GM12801 (cell line): ENCODE data around the gene MYO3B.

Experiments
- TF ChIP-seq, protein P1 (sequence below): IDR thresholded peaks from one replicate; pipeline ENCODE4 v1.5.1; 2011; ENCODE audit warnings: control low read depth; ENCODE audit not compliant: insufficient read length; ENCODE audit errors: extremely low read depth

Gene MYO3B

DNA sequence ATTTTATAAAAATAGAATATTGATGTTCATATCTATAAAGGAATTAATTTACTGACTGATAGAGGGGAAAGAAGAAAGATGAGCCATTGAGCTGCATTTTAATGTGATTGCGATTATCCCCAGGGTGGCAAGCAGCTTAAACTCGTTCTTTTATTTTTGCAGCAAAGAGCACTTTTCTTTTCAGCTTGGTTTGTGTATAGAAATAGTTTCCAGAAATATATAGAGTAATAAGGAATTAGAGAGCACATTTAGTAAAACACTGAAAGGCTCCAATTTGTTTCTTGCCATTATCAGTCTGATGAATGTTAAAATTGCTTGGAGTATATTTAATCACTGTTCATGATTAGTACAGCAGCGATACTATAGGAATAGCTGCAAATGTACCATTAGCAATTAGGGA, 119.5 kb downstream of the MYO3B start:
- TF ChIP-seq, protein P1, sequence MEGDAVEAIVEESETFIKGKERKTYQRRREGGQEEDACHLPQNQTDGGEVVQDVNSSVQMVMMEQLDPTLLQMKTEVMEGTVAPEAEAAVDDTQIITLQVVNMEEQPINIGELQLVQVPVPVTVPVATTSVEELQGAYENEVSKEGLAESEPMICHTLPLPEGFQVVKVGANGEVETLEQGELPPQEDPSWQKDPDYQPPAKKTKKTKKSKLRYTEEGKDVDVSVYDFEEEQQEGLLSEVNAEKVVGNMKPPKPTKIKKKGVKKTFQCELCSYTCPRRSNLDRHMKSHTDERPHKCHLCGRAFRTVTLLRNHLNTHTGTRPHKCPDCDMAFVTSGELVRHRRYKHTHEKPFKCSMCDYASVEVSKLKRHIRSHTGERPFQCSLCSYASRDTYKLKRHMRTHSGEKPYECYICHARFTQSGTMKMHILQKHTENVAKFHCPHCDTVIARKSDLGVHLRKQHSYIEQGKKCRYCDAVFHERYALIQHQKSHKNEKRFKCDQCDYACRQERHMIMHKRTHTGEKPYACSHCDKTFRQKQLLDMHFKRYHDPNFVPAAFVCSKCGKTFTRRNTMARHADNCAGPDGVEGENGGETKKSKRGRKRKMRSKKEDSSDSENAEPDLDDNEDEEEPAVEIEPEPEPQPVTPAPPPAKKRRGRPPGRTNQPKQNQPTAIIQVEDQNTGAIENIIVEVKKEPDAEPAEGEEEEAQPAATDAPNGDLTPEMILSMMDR: no peak

GRCh38 chr2:170298115-170298514, 120.2 kb downstream of the MYO3B start:
- TF ChIP-seq, protein P1: no peak

- TF ChIP-seq, protein P1: no peak
Observed at GRCh38 chr2:170298861-170299429, 121.0 kb downstream of the MYO3B start.

GRCh38 chr2:170300993-170301392, 123.0 kb downstream of the MYO3B start:
- TF ChIP-seq, protein P1: no peak

- TF ChIP-seq, protein P1: no peak
Observed at GRCh38 chr2:170301626-170302025, 123.7 kb downstream of the MYO3B start.

GRCh38 chr2:170305711-170306110, 127.8 kb downstream of the MYO3B start:
- TF ChIP-seq, protein P1: no peak

GRCh38 chr2:170306293-170306873, 128.4 kb downstream of the MYO3B start:
- TF ChIP-seq, protein P1: no peak
